GM23338 (cell line): Measurements from ENCODE around the gene ERFE. TPM values are rescaled to one million over a fixed set of nuclear protein-coding genes. Genes with fewer than 3 reads are reported as not detected.
A peak's percentile ranks its signal among the peaks of the same experiment; 100 is the strongest.

Experiments
- ATAC-seq: fragments of 200-7000 bp; cut with Tn5 transposase; 3 replicates; pipeline ENCODE4 v1.9.1; 2020
- DNase-seq: peaks from one replicate; pipeline ENCODE4 v3.0.0-alpha.2; 2015; ENCODE audit warnings: low spot score
- H2AFZ ChIP-seq: fragments of 200-600 bp; sonication (generic); 2 replicates; pipeline ENCODE4 v1.8.0; 2016; ENCODE audit warnings: antibody characterized with exemption, mild to moderate bottlenecking, moderate library complexity
- H3F3A ChIP-seq: fragments of 200-600 bp; sonication (generic); replicated peaks from 2 replicates; pipeline ENCODE4 v1.8.0; 2017; ENCODE audit warnings: antibody characterized with exemption, mixed run types, low read depth
- H3K27ac ChIP-seq: fragments of 200-600 bp; sonication (generic); 2 replicates; pipeline ENCODE4 v1.6.1; 2016; ENCODE audit warnings: low read depth
- H3K27me3 ChIP-seq: fragments of 200-600 bp; sonication (generic); 2 replicates; pipeline ENCODE4 v1.8.0; 2016; ENCODE audit warnings: mild to moderate bottlenecking, mixed run types, moderate library complexity; ENCODE audit not compliant: insufficient read depth
- H3K36me3 ChIP-seq: fragments of 200-600 bp; sonication (generic); 2 replicates; pipeline ENCODE4 v1.8.0; 2016; ENCODE audit warnings: mild to moderate bottlenecking; ENCODE audit not compliant: insufficient read depth
- H3K4me1 ChIP-seq: fragments of 200-600 bp; sonication (generic); 2 replicates; pipeline ENCODE4 v1.8.0; 2016; ENCODE audit warnings: mild to moderate bottlenecking, moderate library complexity; ENCODE audit not compliant: insufficient read depth
- H3K4me2 ChIP-seq: fragments of 200-600 bp; sonication (generic); 2 replicates; pipeline ENCODE4 v1.7.1; 2017; ENCODE audit warnings: mixed run types
- H3K4me3 ChIP-seq: fragments of 200-600 bp; sonication (generic); 2 replicates; pipeline ENCODE4 v1.6.1; 2016; ENCODE audit warnings: mixed run types
- H3K79me2 ChIP-seq: fragments of 200-600 bp; sonication (generic); replicated peaks from 2 replicates; pipeline ENCODE4 v1.8.0; 2017; ENCODE audit warnings: mild to moderate bottlenecking; ENCODE audit not compliant: insufficient read depth
- H3K9me2 ChIP-seq: fragments of 200-600 bp; sonication (generic); 2 replicates; pipeline ENCODE4 v1.8.0; 2017; ENCODE audit not compliant: insufficient read depth
- H4K20me1 ChIP-seq: fragments of 200-600 bp; sonication (generic); replicated peaks from 2 replicates; pipeline ENCODE4 v1.8.0; 2017; ENCODE audit warnings: mild to moderate bottlenecking; ENCODE audit not compliant: insufficient read depth
- H3K27ac Mint-ChIP-seq: 2 replicates; pipeline ENCODE4 v1.8.0; 2020; ENCODE audit warnings: inconsistent platforms, mild to moderate bottlenecking, moderate library complexity, mixed read lengths
- H3K27me3 Mint-ChIP-seq: 3 replicates; pipeline ENCODE4 v1.8.0; 2022; ENCODE audit warnings: low read depth, mild to moderate bottlenecking, moderate library complexity, mixed read lengths, inconsistent platforms; ENCODE audit not compliant: insufficient read depth, poor library complexity
- H3K36me3 Mint-ChIP-seq: 3 replicates; pipeline ENCODE4 v1.8.0; 2021; ENCODE audit warnings: low read depth, mild to moderate bottlenecking, inconsistent platforms, moderate library complexity, mixed read lengths
- H3K4me1 Mint-ChIP-seq: 3 replicates; pipeline ENCODE4 v1.8.0; 2020; ENCODE audit warnings: mild to moderate bottlenecking, inconsistent platforms, mixed read lengths
- H3K4me3 Mint-ChIP-seq: 3 replicates; pipeline ENCODE4 v1.8.0; 2021; ENCODE audit warnings: moderate library complexity, mild to moderate bottlenecking, inconsistent platforms, mixed read lengths
- H3K9me3 Mint-ChIP-seq: 3 replicates; pipeline ENCODE4 v1.8.0; 2020; ENCODE audit warnings: moderate library complexity, mild to moderate bottlenecking, inconsistent platforms, mixed read lengths
- ETS1 ChIP-seq: IDR thresholded peaks from 2 replicates; pipeline ENCODE4 v1.6.1; 2016; ENCODE audit warnings: antibody characterized with exemption
- EZH2 ChIP-seq: fragments of 200-600 bp; sonication (generic); IDR thresholded peaks from one replicate; pipeline ENCODE4 v1.8.0; 2017; ENCODE audit warnings: antibody characterized with exemption, mild to moderate bottlenecking, low read depth; ENCODE audit not compliant: unreplicated experiment
- EZH2phosphoT487 ChIP-seq: fragments of 200-600 bp; sonication (generic); IDR thresholded peaks from one replicate; pipeline ENCODE4 v1.8.1; 2018; ENCODE audit warnings: antibody characterized with exemption; ENCODE audit not compliant: unreplicated experiment
- JUNB ChIP-seq: IDR thresholded peaks from one replicate; pipeline ENCODE4 v1.6.1; 2016; ENCODE audit warnings: antibody characterized with exemption; ENCODE audit not compliant: unreplicated experiment
- POLR2AphosphoS5 ChIP-seq: IDR thresholded peaks from 2 replicates; pipeline ENCODE4 v1.6.1; 2016; ENCODE audit warnings: antibody characterized with exemption, low read depth
- STAT1 ChIP-seq: IDR thresholded peaks from one replicate; pipeline ENCODE4 v1.6.1; 2016; ENCODE audit warnings: antibody characterized with exemption; ENCODE audit not compliant: unreplicated experiment
- ZNF114 ChIP-seq: fragments of 250-450 bp; sonication (Bioruptor Pico); IDR thresholded peaks from 2 replicates; pipeline ENCODE4 v1.5.0; 2020; ENCODE audit warnings: mild to moderate bottlenecking, moderate library complexity
- ZNF331 ChIP-seq: fragments of 250-450 bp; sonication (Bioruptor Pico); IDR thresholded peaks from 2 replicates; pipeline ENCODE4 v1.5.0; 2020; ENCODE audit warnings: low read depth, mild to moderate bottlenecking, moderate library complexity
- polyA plus RNA-seq: library from polyadenylated mRNA; unstranded; fragments of >200 nt; fragmentation: Nextera tagmentation; extraction: Ambion mirVana; gene quantifications from 2 replicates; pipeline ENCODE4 v1.2.1, GENCODE V29; 2016
- total RNA-seq: library from RNA; depleted of rRNA; stranded (reverse); fragments of >200 nt; shearing (Covaris generic); gene quantifications from 2 replicates; pipeline ENCODE4 v1.2.3, GENCODE V29; 2014; rRNA removed
- TF ChIP-seq, protein P1 (sequence below), 2 experiments: fragments of 200-600 bp in 1 of 2; sonication (generic) in 1 of 2; conservative IDR thresholded peaks; 2 replicates each; pipeline versions ENCODE4 v1.5.1 to v1.6.1; 2016 to 2017; ENCODE audit warnings: antibody characterized with exemption in 2 of 2, low read depth in 2 of 2, mild to moderate bottlenecking in 2 of 2, moderate library complexity in 1 of 2

ERFE gene
- total and polyA plus RNA-seq, 2 experiments from 2014 or later: 1.0 to 3.3 TPM

DNA sequence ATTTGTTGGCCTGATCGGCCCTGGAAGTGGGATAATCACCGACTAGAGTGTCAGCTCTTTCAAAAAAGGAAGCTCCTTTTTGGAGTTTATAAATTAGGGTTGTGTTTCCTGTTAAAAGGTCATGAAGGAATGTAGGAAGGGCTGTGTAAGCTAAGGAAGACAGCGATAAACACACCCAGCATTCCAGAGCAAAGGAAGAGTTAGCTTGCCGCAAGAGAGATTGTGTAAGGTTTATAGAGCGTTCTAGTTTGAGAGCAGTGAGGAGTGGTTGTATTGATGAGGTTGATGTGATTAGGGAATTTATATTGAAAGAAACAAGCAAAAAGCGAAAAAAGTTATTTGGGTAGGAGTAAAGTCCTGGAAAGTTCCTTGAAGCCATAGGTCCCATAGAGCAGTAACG is 48.2 kb downstream of the ERFE start:
- H3K4me1 Mint-ChIP-seq: peaks cover 5% of the 10 kb centered on the region
- no peak for TF ChIP-seq ZNF331 (CRISPR knock-in tag)
- no peak for TF ChIP-seq EZH2
- TF ChIP-seq ZNF114: no peak
- no peak for TF ChIP-seq EZH2phosphoT487
- TF ChIP-seq STAT1: no peak
- no peak for TF ChIP-seq POLR2AphosphoS5
- no peak for TF ChIP-seq JUNB
- TF ChIP-seq ETS1: no peak
- peaks cover 5% of the 10 kb centered on the region for H3K27me3 Mint-ChIP-seq
- ATAC-seq: no peak
- Histone ChIP-seq H2AFZ (no peak overlapping the region), H3K4me1 (peaks cover 13% of the 10 kb centered on the region), H3K9me2 (0 out of 2 replicates have a peak, but pooled peaks cover 4% of the 10 kb centered on the region), H3K4me2 (no peak overlapping the region), H3K4me3 (no peak overlapping the region), H4K20me1 (peaks cover 7% of the 10 kb centered on the region), H3K79me2 (peaks cover 10% of the 10 kb centered on the region), H3F3A (no peaks in the 10 kb centered on the region), H3K27me3 (peaks cover 8% of the 10 kb centered on the region; the same call in 1 of the 2 replicates), H3K27ac (no peak overlapping the region), H3K36me3 (no peaks in the 10 kb centered on the region)
- H3K4me3 Mint-ChIP-seq: no peak overlapping the region
- H3K27ac Mint-ChIP-seq: no peak overlapping the region
- peaks cover 9% of the 10 kb centered on the region for H3K9me3 Mint-ChIP-seq
- no peak for DNase-seq
- peaks cover 4% of the 10 kb centered on the region; the same call in 1 of the 3 replicates for H3K36me3 Mint-ChIP-seq

- Mint-ChIP-seq H3K36me3 (no peaks in the 10 kb centered on the region), H3K27me3 (peaks cover 7% of the 10 kb centered on the region), H3K9me3 (no peaks in the 10 kb centered on the region), H3K4me3 (no peak overlapping the region; the same call in 2 of the 3 replicates), H3K4me1 (peaks cover 4% of the 10 kb centered on the region), H3K27ac (no peak overlapping the region)
- no peaks in the 10 kb centered on the region for H3K79me2 ChIP-seq
- H3K9me2 ChIP-seq: no peaks in the 10 kb centered on the region
- H3K27ac ChIP-seq: no peak overlapping the region
- no peaks in the 10 kb centered on the region for H3F3A ChIP-seq
- no peaks in the 10 kb centered on the region for H4K20me1 ChIP-seq
- no peak for TF ChIP-seq POLR2AphosphoS5
- no peak for TF ChIP-seq ZNF331 (CRISPR knock-in tag)
- TF ChIP-seq, protein P1, sequence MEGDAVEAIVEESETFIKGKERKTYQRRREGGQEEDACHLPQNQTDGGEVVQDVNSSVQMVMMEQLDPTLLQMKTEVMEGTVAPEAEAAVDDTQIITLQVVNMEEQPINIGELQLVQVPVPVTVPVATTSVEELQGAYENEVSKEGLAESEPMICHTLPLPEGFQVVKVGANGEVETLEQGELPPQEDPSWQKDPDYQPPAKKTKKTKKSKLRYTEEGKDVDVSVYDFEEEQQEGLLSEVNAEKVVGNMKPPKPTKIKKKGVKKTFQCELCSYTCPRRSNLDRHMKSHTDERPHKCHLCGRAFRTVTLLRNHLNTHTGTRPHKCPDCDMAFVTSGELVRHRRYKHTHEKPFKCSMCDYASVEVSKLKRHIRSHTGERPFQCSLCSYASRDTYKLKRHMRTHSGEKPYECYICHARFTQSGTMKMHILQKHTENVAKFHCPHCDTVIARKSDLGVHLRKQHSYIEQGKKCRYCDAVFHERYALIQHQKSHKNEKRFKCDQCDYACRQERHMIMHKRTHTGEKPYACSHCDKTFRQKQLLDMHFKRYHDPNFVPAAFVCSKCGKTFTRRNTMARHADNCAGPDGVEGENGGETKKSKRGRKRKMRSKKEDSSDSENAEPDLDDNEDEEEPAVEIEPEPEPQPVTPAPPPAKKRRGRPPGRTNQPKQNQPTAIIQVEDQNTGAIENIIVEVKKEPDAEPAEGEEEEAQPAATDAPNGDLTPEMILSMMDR (conservative IDR thresholded peaks at IDR 0.05; ENCODE audit: low read depth in 2 of 2): no peak
- TF ChIP-seq ETS1: no peak
- no peak overlapping the region for H3K4me2 ChIP-seq
- no peak overlapping the region for H3K4me3 ChIP-seq
- no peak for DNase-seq
- H3K27me3 ChIP-seq: no peaks in the 10 kb centered on the region
- ATAC-seq: no peak
- H2AFZ ChIP-seq: peak overlapping the region; percentile 32; the same call in 1 of the 2 replicates
- no peaks in the 10 kb centered on the region for H3K36me3 ChIP-seq
- no peaks in the 10 kb centered on the region for H3K4me1 ChIP-seq
Measured at GRCh38 chr2:238216651-238217184, 57.9 kb downstream of the ERFE start.

Other genes with a start within 250 kb of the ERFE start
- gene UBE2F, start 192.0 kb upstream of the ERFE start, total RNA-seq: 56.7 and 106 TPM in 2 replicates
- gene UBE2F, start 192.0 kb upstream of the ERFE start, polyA plus RNA-seq: 91.3 and 98.2 TPM in 2 replicates
- 68.9 and 80.3 TPM in 2 replicates for gene SCLY, start 98.0 kb upstream of the ERFE start, total RNA-seq
- gene SCLY, start 98.0 kb upstream of the ERFE start, polyA plus RNA-seq: 57.2 and 61.1 TPM in 2 replicates
- 3.1 and 4.3 TPM in 2 replicates for gene ESPNL, start 58.6 kb upstream of the ERFE start, total RNA-seq
- gene ESPNL, start 58.6 kb upstream of the ERFE start, polyA plus RNA-seq: 0.44 and 0.71 TPM in 2 replicates
- gene KLHL30, start 20.3 kb upstream of the ERFE start, total RNA-seq: 0.07 TPM in 1 of 2 replicates, not detected in the other
- not detected in 2 replicates for gene KLHL30, start 20.3 kb upstream of the ERFE start, polyA plus RNA-seq
- gene ILKAP, start 44.7 kb downstream of the ERFE start, total RNA-seq: 17.0 and 29.7 TPM in 2 replicates
- 35.9 and 36.3 TPM in 2 replicates for gene ILKAP, start 44.7 kb downstream of the ERFE start, polyA plus RNA-seq
- 76.3 and 85.5 TPM in 2 replicates for gene HES6, start 81.1 kb downstream of the ERFE start, total RNA-seq
- gene HES6, start 81.1 kb downstream of the ERFE start, polyA plus RNA-seq: 38.8 and 42.7 TPM in 2 replicates
- gene PER2, start 129.6 kb downstream of the ERFE start, total RNA-seq: 4.6 TPM in 2 replicates
- 2.2 and 2.3 TPM in 2 replicates for gene PER2, start 129.6 kb downstream of the ERFE start, polyA plus RNA-seq
- 12.2 and 12.5 TPM in 2 replicates for gene TRAF3IP1, start 161.5 kb downstream of the ERFE start, total RNA-seq
- gene TRAF3IP1, start 161.5 kb downstream of the ERFE start, polyA plus RNA-seq: 20.0 and 20.7 TPM in 2 replicates